Stimulated activated CD4-positive, alpha-beta T cell treated with anti-CD3 and anti-CD28 coated beads, Interleukin-12 subunit alpha, Interleukin-12 subunit beta, amount 100 ng/mL, for 4 hours (primary cell): Measurements from ENCODE around the gene VSIG8.
"Not testable (repeated sequence)": the region's sequence is repeated elsewhere in the genome, so short reads cannot be mapped to it uniquely, and the experiment has no call there.

Experiments
- DNase-seq: peaks from one replicate; pipeline ENCODE4 v3.0.0-alpha.2; 2020

The VSIG8 gene, protein sequence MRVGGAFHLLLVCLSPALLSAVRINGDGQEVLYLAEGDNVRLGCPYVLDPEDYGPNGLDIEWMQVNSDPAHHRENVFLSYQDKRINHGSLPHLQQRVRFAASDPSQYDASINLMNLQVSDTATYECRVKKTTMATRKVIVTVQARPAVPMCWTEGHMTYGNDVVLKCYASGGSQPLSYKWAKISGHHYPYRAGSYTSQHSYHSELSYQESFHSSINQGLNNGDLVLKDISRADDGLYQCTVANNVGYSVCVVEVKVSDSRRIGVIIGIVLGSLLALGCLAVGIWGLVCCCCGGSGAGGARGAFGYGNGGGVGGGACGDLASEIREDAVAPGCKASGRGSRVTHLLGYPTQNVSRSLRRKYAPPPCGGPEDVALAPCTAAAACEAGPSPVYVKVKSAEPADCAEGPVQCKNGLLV

DNA sequence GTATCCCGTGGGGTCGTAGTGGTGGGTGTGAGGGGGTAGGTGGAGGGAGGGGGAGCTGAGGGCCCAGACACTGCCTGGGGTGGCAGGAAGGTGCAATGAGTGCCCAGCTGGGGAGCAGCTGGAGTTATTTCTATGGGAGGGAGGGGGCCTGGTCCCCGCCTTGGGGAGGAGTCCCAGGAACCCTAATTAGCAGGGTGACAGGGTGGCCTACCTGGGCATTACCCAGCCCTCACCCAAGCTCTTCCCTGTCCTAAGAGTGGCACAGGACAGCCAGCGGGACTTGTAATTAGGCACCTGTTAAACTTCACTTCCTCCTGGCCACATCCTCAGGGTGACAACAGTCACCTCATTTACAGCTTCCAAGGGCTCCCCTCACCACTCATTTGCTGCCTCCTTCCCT is at the start of gene VSIG8:
TSS of gene VSIG8 (minus strand) at position 101 of the 400 bp plus-strand sequence. CDS start 136 bp downstream, outside the sequence.
- no peak for DNase-seq

DNA sequence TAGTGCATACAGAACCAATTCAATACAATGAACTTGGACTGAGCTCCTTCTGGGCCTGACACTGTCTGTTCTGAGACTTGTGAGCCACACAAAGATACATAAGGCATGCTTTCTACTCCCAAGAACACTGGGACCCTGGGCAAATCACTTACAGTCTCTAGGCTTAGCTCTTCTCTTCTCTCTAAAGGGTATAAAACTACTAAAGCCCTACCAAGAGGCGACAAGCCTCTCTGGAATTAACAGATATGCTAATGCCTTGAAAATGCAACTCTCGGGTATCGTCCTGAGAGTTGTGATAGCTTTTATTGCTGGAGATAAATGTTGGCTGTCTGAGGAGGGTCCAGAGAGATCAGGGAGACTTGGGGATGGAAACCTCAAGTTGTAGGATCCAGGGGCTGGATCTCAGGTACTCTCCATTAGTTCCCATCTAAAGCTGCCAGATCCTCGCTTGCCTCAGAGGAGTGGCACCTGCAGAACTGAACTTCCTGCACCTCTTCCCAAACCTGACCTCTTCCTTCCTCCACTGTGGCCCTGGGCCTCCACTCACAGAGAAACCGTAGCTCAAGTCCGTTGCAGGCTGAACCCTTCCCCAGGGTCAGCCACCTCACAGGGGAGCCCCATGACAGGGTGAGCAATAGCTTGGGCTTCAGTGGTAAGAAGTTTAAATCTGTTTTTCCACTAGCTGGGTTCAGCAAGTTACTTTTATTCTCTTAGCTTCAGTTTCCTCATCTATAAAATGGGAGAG is 49.0 kb upstream of the VSIG8 start:
- no peak for DNase-seq

DNA sequence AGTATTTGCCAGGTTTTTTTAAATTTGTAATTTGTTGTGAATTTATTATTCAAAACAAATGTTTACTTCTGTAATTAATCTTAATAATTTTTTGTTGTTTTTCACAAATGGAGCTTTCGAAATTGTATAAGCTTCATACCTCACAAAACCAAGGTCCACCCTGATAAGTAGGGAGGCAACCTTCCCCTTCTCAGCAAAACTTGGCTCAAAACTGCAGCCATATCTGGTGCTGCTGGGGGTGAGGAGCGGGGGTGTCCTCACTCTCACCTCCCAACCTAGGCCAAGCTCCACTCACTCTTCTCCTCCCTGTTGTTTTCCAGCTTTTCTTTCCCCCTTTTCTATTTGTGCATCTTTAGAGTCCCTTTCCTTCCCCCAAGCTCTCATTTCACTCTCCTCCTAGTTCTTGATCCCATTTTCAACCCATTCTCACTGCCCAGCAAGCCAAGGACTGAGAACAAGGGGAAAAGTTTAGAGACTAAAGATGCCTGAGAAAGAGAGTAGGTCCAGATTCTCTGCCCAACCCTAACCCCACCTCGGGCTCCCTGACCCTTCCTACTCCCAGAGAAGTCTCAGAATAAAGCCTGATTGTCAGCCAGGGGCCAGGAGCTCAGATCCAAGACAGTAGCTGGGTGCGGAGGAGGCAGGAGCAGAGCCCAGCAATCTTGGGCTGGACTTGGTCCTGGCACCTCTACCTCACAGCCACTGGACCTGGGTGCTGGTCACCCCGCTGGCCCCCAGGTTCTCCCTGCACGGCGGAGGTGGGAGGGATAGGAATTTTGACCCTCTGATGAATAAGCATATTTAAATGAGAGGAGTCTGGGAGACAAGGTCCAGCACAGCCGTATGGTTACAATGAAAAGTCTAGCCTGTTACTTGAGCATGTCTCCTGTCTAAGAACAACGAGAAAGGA is 45.8 kb upstream of the VSIG8 start:
- no peak for DNase-seq

DNA sequence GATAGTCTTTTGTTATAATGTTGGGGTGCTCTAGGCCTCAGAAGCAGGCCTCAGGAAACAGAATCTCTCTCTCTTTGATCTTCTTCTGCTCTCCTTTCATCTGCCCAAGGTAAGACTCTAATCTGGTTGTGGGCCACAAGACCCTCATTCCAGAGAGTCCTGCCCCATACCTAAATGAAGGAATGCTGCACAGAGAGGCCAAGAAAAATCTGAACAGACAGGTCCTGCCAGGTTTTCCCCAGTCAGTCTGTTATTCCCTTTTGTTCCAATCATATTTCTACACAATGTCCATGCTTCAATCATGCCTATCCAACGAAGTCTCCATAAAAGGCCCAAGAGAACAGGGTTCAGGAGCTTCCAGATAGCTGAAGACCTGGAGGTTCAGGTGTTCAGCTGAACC is 44.5 kb upstream of the VSIG8 start:
- no peak for DNase-seq

DNA sequence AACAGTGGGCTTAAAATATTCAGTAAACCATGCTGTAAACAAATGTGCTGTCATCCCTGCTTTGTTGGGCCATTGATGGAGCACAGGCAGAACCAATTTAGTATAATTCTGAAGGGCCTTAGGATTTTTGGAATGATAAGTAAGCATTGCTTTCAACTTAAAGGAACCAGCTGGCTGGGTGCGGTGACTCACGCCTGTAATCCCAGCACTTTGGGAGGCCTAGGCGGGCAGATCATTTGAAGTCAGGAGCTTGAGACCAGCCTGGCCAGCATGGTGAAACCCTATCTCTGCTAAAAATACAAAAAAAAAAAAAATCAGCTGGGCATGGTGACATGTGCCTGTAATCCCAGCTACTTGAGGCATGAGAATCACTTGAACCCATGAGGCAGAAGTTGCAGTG is 41.6 kb upstream of the VSIG8 start:
- DNase-seq, result not testable (repeated sequence)

DNA sequence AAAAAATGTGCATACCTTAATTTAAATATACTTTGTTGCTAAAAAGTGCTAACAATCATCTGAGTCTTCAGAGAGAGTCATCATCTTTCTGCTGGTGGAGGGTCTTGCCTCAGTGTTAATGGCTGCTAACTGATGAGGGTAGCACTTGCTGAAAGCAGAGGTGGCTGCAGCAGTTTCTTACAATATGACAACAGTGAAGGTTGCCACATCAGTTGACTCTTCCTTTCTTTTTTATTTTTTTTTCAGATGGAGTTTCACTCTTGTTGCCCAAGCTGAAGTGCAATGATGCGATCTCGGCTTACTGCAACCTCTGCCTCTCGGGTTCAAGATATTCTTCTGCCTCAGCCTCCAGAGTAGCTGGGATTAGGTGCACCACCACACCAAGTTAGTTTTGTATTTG is 40.1 kb upstream of the VSIG8 start:
- DNase-seq, result no peak

DNA sequence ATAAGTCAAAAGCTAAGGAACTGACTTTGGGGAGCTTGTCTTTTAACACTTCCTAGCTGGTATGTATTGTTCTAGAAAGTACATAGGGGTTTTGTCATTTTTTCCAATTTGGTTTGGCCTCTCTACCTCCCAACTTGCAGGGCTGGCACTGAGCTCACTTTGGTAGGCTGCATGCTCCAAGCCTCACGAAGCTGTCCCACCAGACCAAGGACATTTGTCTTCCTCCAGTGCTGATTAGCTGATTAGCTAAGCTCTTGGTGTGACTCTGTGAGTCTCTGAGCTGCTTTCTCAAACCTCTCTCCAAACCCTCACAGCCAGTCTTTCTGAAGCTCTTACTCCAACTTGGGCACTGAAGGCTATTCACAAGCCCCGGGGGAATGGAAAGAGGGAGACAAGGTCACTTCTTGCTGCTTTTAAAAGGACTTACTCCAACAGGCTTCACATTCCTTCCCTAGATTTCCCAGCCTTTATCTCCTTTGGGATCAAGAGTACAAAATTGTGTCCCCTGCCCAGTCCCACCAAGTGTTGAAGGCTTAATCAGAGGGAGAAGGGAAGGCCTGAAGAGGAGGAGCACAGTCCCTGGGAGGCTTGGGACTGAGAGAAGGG is 38.4 kb upstream of the VSIG8 start:
- DNase-seq, result no peak

DNA sequence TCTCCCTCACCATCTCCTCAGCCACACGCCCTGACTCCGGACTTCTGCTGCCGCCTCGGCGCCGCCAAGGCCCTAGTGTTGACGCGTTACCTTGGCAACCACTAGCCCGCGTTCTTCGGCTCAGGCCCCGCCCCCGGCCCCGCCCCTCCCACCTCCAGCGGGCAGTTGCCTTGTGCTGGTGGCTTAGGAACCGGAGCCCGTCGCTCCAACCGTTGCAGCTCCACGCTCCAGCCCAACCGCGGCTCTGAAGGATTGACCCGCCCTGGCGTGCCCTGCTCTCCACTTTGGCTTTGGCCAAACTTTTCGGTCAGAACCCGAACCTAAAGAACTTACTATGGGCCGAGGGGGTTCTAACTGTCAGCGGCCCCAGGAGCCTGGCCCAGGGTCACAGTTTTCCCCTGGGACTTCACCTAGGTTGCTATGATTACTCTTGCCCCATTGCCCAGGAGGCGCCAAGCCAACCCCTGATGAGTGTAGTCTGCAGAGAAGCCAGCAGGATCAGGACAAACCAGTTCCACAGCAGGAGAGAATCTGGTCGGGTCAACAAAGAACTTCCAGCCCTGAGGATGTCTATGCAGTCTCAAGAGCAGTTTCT is 37.7 kb upstream of the VSIG8 start, which contains the start of gene CFAP45:
TSS of gene CFAP45 (minus strand) at position 80 of the 595 bp plus-strand sequence. CDS start at position 13, 67 bp downstream.
- no peak for DNase-seq

DNA sequence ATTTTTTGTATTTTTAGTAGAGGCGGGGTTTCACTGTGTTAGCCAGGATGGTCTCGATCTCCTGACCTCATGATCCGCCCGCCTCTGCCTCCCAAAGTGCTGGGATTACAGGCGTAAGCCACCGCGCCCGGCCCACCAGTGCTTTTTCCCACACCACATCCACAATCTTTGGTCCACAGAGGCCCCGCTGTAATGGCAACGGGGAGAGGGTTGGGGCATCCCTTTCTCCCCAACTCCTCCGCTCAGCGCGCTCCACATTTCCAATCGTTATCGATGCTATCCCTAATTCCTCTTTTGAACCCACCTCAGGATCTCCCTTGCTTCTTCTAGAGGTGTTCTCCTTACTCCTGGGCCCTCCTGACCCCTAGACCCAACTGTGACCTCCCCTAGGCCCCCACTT is 37.2 kb upstream of the VSIG8 start:
- not testable (repeated sequence) for DNase-seq

DNA sequence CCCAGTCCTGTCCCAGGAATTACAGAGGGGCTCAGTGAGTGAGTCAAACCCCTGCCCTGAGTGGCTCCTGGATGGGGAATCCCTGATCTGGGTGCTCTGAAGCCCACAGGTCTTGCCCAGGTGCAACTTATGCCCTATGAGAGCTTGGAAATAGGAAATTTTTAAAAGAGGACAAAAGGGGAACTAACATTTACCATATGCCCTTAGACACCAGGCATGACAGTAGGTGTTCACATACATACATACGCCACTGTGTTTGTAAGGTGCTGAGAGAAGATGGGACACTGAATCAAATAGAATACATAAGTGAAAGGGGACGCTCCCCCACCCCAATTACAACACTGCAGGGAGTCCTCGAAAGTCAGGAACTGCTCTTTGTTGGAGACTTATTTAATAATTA is 36.1 kb upstream of the VSIG8 start:
- DNase-seq, result no peak

DNA sequence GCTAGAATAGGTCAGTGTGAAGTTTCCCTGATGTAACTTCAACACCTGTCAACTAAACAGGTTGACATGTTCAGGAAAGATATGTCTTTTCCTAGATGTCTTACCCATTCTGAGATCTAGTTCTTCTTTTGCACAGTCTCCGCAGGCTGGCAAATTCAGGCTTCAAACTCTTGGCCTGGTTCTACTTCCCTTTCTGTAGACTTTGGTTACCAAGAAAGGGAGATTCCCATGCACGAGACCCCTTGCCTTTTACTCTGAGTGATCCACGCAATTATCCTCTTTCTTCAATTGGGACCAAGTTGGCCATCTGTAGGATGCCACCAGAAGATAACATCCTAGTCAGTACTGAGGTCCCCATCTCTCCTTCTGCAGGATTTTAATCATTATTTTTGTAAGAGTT is 35.5 kb upstream of the VSIG8 start:
- no peak for DNase-seq

DNA sequence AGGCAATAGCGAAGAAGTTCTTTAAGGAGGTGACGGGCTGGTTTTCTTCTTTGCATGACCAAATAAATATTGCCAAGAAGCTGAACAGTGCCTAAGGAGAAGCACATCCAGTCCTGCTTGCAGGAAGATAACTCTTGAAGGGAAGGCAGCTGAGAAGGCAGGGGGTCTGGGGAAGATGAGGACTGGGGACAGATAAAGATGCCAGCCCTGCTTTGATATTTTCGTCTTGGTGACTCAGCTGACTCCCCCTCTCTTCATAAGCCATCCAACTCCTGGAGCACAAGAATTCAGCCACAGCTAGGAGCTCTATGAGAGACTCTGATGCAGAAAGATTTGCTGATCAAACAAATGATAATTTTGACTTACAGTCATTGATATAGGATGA is 34.1 kb upstream of the VSIG8 start:
- DNase-seq, result no peak

DNA sequence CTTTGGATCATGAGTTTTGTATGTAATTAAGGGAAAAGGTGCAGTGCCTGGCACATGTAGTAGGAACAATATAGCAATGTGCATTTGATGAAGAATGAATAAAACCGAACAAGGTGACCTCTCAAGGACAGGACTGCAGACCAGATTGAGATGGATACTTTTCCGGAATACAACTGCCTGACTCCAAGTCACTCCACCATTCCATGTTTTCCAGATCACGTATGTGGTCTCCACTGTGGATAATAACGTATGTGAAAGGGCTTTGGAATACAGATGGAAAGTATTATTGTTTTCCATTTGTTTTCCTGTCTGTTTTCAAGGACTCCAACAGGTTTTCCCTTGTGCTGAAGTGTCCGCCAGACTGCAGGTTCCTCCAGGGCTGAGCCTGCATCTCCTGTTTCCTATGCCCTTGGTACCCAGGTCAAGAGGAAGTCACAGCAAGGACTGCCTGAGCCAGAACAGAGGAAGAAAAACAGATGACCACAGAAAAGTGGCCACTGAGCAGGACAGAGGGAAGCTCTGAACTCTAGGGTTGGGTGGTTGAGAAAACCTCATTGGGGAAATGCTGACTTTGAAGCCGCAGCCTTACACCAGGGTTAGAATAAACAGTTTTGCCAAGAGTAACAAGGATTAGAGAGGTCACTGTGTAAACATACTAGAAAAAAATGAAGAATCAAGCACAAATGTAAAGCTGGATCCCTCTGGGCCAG is 33.5 kb upstream of the VSIG8 start:
- DNase-seq, result no peak

DNA sequence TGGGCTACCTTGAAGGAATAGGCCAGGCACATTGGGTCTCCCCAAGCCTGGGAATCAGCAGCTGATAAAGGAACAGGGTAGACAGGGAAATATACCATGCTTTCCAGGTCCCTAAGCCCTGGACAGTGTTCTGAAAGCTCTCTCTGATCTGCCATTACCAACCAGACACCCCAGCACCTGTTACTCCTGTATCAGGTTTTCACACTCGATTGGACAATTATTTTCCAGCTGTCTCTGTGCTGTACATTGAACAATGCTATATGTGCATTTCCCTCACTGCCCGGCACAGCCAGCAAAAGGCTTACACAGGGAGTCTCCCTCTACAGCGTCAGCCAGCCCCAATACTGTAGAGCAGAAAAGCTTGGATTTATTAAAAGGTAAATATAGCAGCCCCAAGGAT is 32.8 kb upstream of the VSIG8 start:
- no peak for DNase-seq

DNA sequence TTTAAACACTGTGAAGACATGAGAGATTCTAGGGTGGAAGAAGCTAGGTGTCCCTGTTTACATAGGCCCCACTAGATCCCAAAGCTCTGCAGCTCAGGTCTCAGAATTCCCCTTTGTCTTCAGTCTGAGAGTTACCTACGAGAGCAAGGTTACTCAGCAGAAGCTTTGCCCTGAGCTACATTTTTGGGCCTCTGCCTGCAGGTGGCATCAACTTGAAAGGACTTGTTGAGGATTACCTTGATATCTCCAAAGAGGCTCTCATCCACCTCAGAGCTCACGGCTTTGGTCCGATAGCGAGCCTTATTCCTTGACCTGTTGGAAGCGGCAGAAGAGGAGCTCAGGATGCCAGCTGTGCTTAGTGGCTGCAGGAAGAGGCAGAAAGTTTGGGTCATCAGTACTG is 30.5 kb upstream of the VSIG8 start:
- no peak for DNase-seq

DNA sequence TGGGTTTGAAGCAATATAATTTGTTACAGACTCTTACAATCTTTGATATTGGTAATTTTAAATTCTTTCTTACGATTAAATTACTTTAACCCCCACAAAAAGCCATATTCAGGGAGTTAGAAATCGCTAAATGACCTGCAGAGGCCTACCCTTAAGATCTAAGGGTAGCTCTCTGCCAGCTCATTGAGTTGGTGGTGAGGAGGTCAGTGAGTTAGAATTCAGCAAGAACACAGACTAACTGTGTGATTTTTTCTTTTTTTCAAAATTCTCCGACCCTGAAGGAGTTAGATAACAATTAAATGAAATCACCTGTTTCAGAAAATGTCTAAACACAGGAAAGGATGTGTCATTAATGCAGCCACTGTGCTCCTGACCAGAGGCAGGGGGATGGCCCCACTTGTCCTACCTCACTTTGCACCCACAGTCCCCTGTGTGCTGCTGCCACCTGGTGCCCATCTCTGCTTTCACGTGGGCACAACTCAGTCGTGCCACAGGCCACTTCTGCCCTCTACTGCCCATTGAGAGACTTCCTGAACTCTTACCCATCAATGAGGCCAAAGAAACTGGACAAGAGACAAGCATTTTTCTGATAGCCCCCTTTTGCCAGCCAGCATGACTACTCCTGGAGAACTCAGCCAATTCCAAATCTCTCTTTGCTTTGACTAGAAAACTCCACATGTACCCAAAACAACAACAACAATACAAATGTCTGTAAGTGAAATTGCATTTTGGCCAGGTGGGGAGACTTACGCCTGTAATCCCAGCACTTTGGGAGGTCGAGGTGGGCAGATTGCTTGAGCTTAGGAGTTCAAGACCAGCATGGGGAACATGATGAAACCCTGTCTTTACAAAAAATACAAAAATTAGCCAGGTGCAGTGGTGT is 29.1 kb upstream of the VSIG8 start:
- peak; percentile 65 for DNase-seq

DNA sequence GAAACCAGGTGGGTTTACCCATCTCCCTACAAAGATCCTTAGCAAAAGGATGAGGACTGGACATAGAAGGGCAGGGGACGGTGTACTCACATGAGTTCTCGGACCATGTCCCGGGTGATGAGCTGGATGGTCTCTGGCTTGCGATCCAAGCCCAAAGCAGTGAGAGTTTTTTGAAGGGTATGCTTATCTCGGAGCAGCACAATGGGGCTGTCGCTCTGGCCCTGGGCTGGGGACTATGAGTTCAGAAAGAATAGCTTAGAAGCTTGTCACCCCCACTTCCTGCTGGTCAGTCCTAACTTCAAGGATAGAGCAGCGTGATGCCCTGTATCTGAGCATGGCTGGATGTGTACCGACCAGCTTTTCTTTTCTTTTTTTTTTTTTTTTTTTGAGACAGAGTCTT is 27.9 kb upstream of the VSIG8 start:
- no peak for DNase-seq

DNA sequence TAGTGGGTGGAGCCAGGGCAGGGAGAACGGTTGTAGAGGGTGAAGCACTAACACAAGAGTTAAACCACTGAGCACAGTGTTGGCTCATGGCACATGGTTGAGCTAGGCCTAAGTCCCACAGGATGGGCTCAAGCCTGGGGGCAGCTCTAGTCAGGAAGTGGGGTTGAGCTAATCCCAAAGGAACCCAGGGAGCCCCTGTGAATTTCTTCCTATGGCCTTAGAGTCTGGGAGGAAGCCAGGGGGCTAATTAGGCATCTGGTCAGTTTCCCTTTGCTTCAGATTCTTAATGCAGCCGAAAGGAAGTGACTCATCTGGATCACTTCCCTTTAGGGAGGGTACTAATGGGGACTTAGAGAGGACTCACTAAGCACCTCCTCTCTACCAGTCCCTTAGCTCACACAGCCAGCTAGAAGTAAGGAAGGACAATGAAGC is 27.4 kb upstream of the VSIG8 start:
- DNase-seq, result no peak

DNA sequence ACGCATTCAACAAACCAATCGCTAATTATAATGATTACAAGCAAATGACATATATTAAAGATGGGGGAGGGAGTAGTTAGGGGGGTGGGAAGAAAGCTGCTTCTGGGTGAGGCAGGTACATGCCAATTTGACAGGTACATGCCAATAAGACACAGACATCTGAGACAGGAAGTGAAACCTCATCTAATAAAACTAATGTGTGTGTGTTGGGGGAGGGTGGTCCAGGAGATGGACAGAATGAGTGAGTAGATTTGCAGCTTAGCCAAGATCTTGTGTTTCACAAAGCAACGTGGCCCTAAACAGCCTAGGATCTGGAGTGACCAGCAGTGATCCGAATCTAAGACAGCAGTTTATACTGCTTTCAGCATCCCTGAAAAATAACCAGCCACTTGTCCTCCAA is 26.7 kb upstream of the VSIG8 start:
- no peak for DNase-seq

DNA sequence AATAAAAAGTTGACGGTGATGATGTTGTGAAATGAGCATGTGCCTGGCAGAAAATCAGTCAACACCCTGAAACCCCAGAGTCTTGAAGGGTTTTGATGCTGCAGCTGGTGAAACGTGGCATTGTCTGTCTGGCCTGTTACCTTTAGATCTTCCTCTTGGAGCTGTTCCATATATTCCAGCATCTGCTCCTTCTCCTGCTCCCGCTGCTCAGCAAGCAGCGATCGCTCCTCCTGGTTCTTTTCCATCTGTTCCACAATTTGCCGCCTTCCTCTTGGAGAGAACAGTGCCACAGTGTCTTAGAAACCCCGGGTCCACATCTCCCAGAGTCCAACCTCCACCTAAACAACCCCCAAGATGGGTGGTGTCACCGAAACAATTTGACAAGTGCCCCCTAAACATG is 21.8 kb upstream of the VSIG8 start:
- no peak for DNase-seq

DNA sequence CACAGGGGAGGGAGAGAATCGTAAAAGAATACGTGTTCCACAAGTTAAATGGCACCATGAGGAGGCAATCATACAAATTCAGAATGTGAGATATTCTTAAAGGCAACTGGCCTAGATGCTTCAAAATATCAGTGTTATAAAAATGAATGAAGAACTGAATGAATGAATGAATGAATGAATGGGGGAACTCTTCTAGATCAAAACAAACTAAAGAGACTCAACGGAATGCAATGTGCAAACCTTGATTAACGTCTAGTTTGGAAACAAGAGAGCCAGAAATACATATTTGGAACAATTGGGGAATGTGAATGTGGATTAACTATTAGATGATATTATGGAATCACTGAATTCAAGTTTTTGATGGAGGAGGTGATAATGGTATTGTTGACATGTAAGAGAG is 20.7 kb upstream of the VSIG8 start:
- DNase-seq, result no peak
